DND-41 (cell line): ENCODE data around the gene MOB3B.

Source experiments
- CTCF ChIP-seq: IDR thresholded peaks from 2 replicates; pipeline ENCODE4 v1.5.1; 2012; ENCODE audit warnings: borderline replicate concordance, low read length, moderate library complexity, mild to moderate bottlenecking; ENCODE audit not compliant: poor library complexity, severe bottlenecking; ENCODE audit errors: extremely low read depth
- EZH2 ChIP-seq: IDR thresholded peaks from 3 replicates; pipeline ENCODE4 v1.6.1; 2012; ENCODE audit warnings: borderline replicate concordance, low read depth, mild to moderate bottlenecking, moderate library complexity, low read length, inconsistent platforms; ENCODE audit not compliant: severe bottlenecking

GRCh38 chr9:27278374-27278773 lies 251.2 kb downstream of the MOB3B start:
- no peak for TF ChIP-seq EZH2
- TF ChIP-seq CTCF, result no peak
